ENCODE measurements around the gene SMYD3. TPM values are rescaled to one million over a fixed set of nuclear protein-coding genes. Genes with fewer than 3 reads are reported as not detected.
"Not testable (repeated sequence)": the region's sequence is repeated elsewhere in the genome, so short reads cannot be mapped to it uniquely, and the experiment has no call there.

Gene SMYD3
- total RNA-seq, 1 experiment from 2014 or later: 44.5 TPM

- DNase-seq (ENCODE audit: low spot score): no peak
Observed at GRCh38 chr1:245772739-245773138, 734.3 kb downstream of the SMYD3 start.

GRCh38 chr1:245772325-245772724 is 734.8 kb downstream of the SMYD3 start:
- DNase-seq (ENCODE audit: low spot score): no peak

- DNase-seq (ENCODE audit: low spot score): peak; percentile 79
Observed at GRCh38 chr1:245771511-245772281, 735.4 kb downstream of the SMYD3 start.

- peak; percentile 21 for DNase-seq (ENCODE audit: low spot score)
Observed at GRCh38 chr1:245770156-245770555, 736.9 kb downstream of the SMYD3 start.

- no peak for DNase-seq (ENCODE audit: low spot score)
Observed at GRCh38 chr1:245768596-245768995, 738.5 kb downstream of the SMYD3 start.

- peak; percentile 71 for DNase-seq (ENCODE audit: low spot score)
Observed at GRCh38 chr1:245765230-245766000, 741.7 kb downstream of the SMYD3 start.

- no peak for DNase-seq (ENCODE audit: low spot score)
Observed at GRCh38 chr1:245763873-245764331, 743.2 kb downstream of the SMYD3 start.

GRCh38 chr1:245762396-245762910 is 744.6 kb downstream of the SMYD3 start:
- no peak for DNase-seq (ENCODE audit: low spot score)

- no peak for DNase-seq (ENCODE audit: low spot score)
Observed at GRCh38 chr1:245760301-245760700, 746.8 kb downstream of the SMYD3 start.

- DNase-seq (ENCODE audit: low spot score): no peak
Observed at GRCh38 chr1:245754463-245754961, 752.6 kb downstream of the SMYD3 start.

GRCh38 chr1:245753807-245754206 is 753.3 kb downstream of the SMYD3 start:
- no peak for DNase-seq (ENCODE audit: low spot score)

GRCh38 chr1:245752561-245752960 is 754.5 kb downstream of the SMYD3 start:
- DNase-seq (ENCODE audit: low spot score): no peak

GRCh38 chr1:245751726-245752470 is 755.2 kb downstream of the SMYD3 start:
- no peak for DNase-seq (ENCODE audit: low spot score)

- no peak for DNase-seq (ENCODE audit: low spot score)
Observed at GRCh38 chr1:245751116-245751515, 756.0 kb downstream of the SMYD3 start.

GRCh38 chr1:245750261-245750660 is 756.8 kb downstream of the SMYD3 start:
- DNase-seq (ENCODE audit: low spot score): no peak

- no peak for DNase-seq (ENCODE audit: low spot score)
Observed at GRCh38 chr1:245749053-245749452, 758.0 kb downstream of the SMYD3 start.

- DNase-seq (ENCODE audit: low spot score): no peak
Observed at GRCh38 chr1:245748646-245749045, 758.4 kb downstream of the SMYD3 start.

GRCh38 chr1:245748240-245748639 is 758.8 kb downstream of the SMYD3 start:
- no peak for DNase-seq (ENCODE audit: low spot score)

- DNase-seq (ENCODE audit: low spot score): peak; percentile 60
Observed at GRCh38 chr1:245742896-245743295, 764.2 kb downstream of the SMYD3 start.

- not testable (repeated sequence) for DNase-seq (ENCODE audit: low spot score)
Observed at GRCh38 chr1:245740336-245740735, 766.7 kb downstream of the SMYD3 start.

GRCh38 chr1:245730801-245731200 is 776.3 kb downstream of the SMYD3 start:
- DNase-seq (ENCODE audit: low spot score): no peak

- DNase-seq (ENCODE audit: low spot score): not testable (repeated sequence)
Observed at GRCh38 chr1:245728035-245728434, 779.0 kb downstream of the SMYD3 start.

All from A172 (cell line).